K562 (cell line): ENCODE measurements around the gene TIGAR. TPM values are rescaled to one million over a fixed set of nuclear protein-coding genes. Genes with fewer than 3 reads are reported as not detected.

Source experiments
- ATF1 ChIP-seq, 2 experiments: fragments of 450-650 bp in 1 of 2; IDR thresholded peaks; 2 replicates each; pipeline ENCODE4 v1.6.1; 2016; ENCODE audit warnings: missing compliant biosample characterization in 1 of 2, missing genetic modification characterization in 1 of 2
- BCL6 ChIP-seq: fragments of 250-450 bp; sonication (Bioruptor Pico); IDR thresholded peaks from 2 replicates; pipeline ENCODE4 v1.4.0; 2020
- CHD2 ChIP-seq: IDR thresholded peaks from 2 replicates; pipeline ENCODE4 v1.6.1; 2011; ENCODE audit warnings: low read depth, low read length
- DMBX1 ChIP-seq: fragments of 250-450 bp; sonication (Bioruptor Pico); IDR thresholded peaks from 2 replicates; pipeline ENCODE4 v1.8.0; 2022; ENCODE audit warnings: inconsistent platforms, mild to moderate bottlenecking, moderate library complexity, borderline replicate concordance
- FUS ChIP-seq: fragments of 200-400 bp; formaldehyde crosslinking; optimal IDR thresholded peaks from 2 replicates; pipeline ENCODE3; 2017; ENCODE audit warnings: low read depth, low read length
- HDAC3 ChIP-seq: fragments of 450-650 bp; IDR thresholded peaks from 2 replicates; pipeline ENCODE4 v1.6.1; 2018; ENCODE audit warnings: borderline replicate concordance, mild to moderate bottlenecking, moderate library complexity; ENCODE audit not compliant: partially characterized antibody
- HMG20A ChIP-seq: fragments of 450-650 bp; formaldehyde crosslinking; conservative IDR thresholded peaks from 2 replicates; pipeline ENCODE4 v1.4.0; 2020; ENCODE audit warnings: mild to moderate bottlenecking, mixed read lengths
- NBN ChIP-seq: fragments of 450-650 bp; IDR thresholded peaks from 2 replicates; pipeline ENCODE4 v1.6.1; 2016; ENCODE audit warnings: low read depth, mild to moderate bottlenecking
- NCOR1 ChIP-seq: fragments of 450-650 bp; IDR thresholded peaks from 2 replicates; pipeline ENCODE4 v1.6.1; 2016; ENCODE audit warnings: mild to moderate bottlenecking, moderate library complexity
- PHF20 ChIP-seq: fragments of 450-650 bp; IDR thresholded peaks from 2 replicates; pipeline ENCODE4 v1.6.1; 2018; ENCODE audit not compliant: partially characterized antibody
- POLR2AphosphoS5 ChIP-seq: IDR thresholded peaks from 2 replicates; pipeline ENCODE4 v1.6.1; 2011; ENCODE audit warnings: mild to moderate bottlenecking, low read depth, low read length, moderate library complexity; ENCODE audit not compliant: control insufficient read depth, insufficient read depth
- SIRT6 ChIP-seq: IDR thresholded peaks from one replicate; pipeline ENCODE4 v1.6.1; 2012; ENCODE audit warnings: low read depth, mild to moderate bottlenecking, control low read depth, inconsistent platforms, low read length, moderate library complexity
- SOX6 ChIP-seq: fragments of 450-650 bp; IDR thresholded peaks from 2 replicates; pipeline ENCODE4 v1.6.1; 2014; ENCODE audit warnings: mild to moderate bottlenecking
- TEAD2 ChIP-seq: fragments of 450-650 bp; IDR thresholded peaks from 2 replicates; pipeline ENCODE4 v1.6.1; 2016; ENCODE audit warnings: missing genetic modification characterization, control low read depth, missing compliant biosample characterization
- ZNF644 ChIP-seq: fragments of 200-800 bp; sonication (Bioruptor generic); IDR thresholded peaks from 2 replicates; pipeline ENCODE4 v1.6.1; 2016; ENCODE audit warnings: low read depth, missing genetic modification characterization, missing compliant biosample characterization
- polyA plus RNA-seq, 8 experiments: library from polyadenylated mRNA; depleted of rRNA in 4 of 8; stranded (reverse) in 5 of 8; unstranded in 3 of 8; fragments of >200 nt; fragmentation: Nextera tagmentation in 2 of 8; fragmentation: Illumina TruSeq in 1 of 8; extraction: Ambion mirVana in 2 of 8; extraction: Trizol in 1 of 8; gene quantifications; 2 replicates each; pipeline versions ENCODE4 v1.2.1 to v1.2.3, GENCODE V29; 2011 to 2014; ENCODE audit warnings: inconsistent platforms in 1 of 8, missing spikeins in 1 of 8
- total RNA-seq, 7 experiments: library from RNA; depleted of rRNA in 6 of 7; stranded (reverse); fragments of >200 nt in 6 of 7; fragmentation: Illumina TruSeq in 2 of 7; extraction: Trizol in 2 of 7; gene quantifications; 2 replicates each; pipeline versions ENCODE4 v1.2.1 to v1.2.3, GENCODE V29; 2011 to 2021; ENCODE audit warnings: low replicate concordance in 1 of 7
- TF ChIP-seq, protein P1 (sequence below), 2 experiments: fragments of 450-650 bp in 1 of 2; sonication (generic) in 1 of 2; formaldehyde crosslinking in 1 of 2; IDR thresholded peaks; 2 replicates each; pipeline versions ENCODE4 v1.7.1 to v1.9.0; 2016 to 2022; ENCODE audit warnings: inconsistent platforms in 1 of 2, mild to moderate bottlenecking in 1 of 2, missing genetic modification reagents in 1 of 2
- TF ChIP-seq, protein P2 (sequence below), 2 experiments: fragments of 450-650 bp in 1 of 2; sonication (generic) in 1 of 2; formaldehyde crosslinking in 1 of 2; IDR thresholded peaks in 1 of 2; conservative IDR thresholded peaks in 1 of 2; 2 replicates each; pipeline versions ENCODE4 v1.6.1 to v1.8.1; 2016 to 2023; ENCODE audit warnings: mild to moderate bottlenecking in 2 of 2, moderate library complexity in 2 of 2, inconsistent platforms in 1 of 2, missing genetic modification reagents in 1 of 2

The TIGAR gene
- total and polyA plus RNA-seq, 9 of the 15 experiments (the other 6 are each of a cell fraction or from before 2014, with no cell fraction given) = 0.11 to 1.0 (median 0.53) TPM; not detected in 2

DNA sequence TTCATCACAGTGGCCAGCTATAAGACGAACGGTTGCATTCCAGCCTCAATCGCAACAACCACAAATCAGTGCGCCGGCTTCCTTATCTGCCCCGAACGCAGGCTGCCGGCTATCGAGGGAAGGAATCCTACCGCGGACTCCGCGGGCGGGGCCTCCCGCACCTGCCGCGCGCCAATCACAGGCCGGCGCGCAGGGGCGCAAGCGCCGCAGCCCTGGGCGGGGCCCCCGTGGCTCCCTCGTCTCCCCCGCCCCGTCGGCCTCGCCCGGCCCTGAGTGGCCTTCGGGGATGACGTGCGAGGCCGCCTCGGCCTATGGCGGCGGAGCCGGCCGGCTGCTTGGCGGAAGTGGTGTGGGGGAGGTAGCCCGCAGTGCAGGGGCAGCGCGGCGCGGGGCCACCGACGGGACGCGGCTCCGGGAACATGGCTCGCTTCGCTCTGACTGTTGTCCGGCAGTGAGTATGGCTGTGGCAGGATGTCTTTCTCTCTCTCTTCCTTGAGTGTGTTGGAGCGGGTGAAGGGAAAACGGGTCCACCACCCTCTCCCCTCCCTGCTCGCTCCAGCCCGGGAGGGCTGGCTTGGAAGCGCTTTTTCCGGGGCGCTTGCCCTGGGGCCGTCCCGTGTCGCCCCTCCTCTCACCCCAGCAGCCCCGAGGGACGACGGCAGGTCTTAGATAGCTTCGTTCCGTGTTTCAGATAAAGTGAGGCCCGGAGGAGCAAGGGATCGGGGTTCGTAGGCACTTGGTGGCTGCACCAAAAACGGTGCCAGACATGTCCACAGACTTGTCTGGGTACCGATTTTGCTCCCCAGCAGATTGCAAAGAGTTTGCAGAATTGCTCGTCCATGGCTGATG is at the start of gene TIGAR (continued):
- TF ChIP-seq CHD2 (peak; percentile 25; the same call in 1 of the 2 replicates), FUS (peak; percentile 26), NCOR1 (peak; percentile 56; the same call in 1 of the 2 replicates), HDAC3 (no peak), ZNF644 (tag) (0 out of 2 replicates have a peak, but pooled peaks have one; percentile 33), BCL6 (CRISPR knock-in tag) (peak; percentile 77; the same call in 1 of the 2 replicates), HMG20A (peak; percentile 97), POLR2AphosphoS5 (0 out of 2 replicates have a peak, but pooled peaks have one; percentile 17), TEAD2 (peak; percentile 90), PHF20 (no peak), ATF1 (CRISPR knock-in tag; IDR thresholded peaks at IDR 0.05) (no peak), ATF1 (tag; IDR thresholded peaks at IDR 0.05) (peak; percentile 90), DMBX1 (CRISPR knock-in tag) (peak; percentile 75), SIRT6 (no peak), SOX6 (peak; percentile 25; the same call in 1 of the 2 replicates), NBN (no peak)
- TF ChIP-seq, protein P1, sequence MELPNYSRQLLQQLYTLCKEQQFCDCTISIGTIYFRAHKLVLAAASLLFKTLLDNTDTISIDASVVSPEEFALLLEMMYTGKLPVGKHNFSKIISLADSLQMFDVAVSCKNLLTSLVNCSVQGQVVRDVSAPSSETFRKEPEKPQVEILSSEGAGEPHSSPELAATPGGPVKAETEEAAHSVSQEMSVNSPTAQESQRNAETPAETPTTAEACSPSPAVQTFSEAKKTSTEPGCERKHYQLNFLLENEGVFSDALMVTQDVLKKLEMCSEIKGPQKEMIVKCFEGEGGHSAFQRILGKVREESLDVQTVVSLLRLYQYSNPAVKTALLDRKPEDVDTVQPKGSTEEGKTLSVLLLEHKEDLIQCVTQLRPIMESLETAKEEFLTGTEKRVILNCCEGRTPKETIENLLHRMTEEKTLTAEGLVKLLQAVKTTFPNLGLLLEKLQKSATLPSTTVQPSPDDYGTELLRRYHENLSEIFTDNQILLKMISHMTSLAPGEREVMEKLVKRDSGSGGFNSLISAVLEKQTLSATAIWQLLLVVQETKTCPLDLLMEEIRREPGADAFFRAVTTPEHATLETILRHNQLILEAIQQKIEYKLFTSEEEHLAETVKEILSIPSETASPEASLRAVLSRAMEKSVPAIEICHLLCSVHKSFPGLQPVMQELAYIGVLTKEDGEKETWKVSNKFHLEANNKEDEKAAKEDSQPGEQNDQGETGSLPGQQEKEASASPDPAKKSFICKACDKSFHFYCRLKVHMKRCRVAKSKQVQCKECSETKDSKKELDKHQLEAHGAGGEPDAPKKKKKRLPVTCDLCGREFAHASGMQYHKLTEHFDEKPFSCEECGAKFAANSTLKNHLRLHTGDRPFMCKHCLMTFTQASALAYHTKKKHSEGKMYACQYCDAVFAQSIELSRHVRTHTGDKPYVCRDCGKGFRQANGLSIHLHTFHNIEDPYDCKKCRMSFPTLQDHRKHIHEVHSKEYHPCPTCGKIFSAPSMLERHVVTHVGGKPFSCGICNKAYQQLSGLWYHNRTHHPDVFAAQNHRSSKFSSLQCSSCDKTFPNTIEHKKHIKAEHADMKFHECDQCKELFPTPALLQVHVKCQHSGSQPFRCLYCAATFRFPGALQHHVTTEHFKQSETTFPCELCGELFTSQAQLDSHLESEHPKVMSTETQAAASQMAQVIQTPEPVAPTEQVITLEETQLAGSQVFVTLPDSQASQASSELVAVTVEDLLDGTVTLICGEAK (IDR thresholded peaks at IDR 0.05) = peak; percentile 60; the same call in 1 of the 2 replicates
- TF ChIP-seq, protein P1 (CRISPR knock-in tag; IDR thresholded peaks at IDR 0.05) = no peak
- TF ChIP-seq, protein P2, sequence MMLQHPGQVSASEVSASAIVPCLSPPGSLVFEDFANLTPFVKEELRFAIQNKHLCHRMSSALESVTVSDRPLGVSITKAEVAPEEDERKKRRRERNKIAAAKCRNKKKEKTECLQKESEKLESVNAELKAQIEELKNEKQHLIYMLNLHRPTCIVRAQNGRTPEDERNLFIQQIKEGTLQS (IDR thresholded peaks at IDR 0.05) = peak; percentile 30; the same call in 1 of the 2 replicates
- TF ChIP-seq, protein P2 (CRISPR knock-in tag; conservative IDR thresholded peaks at IDR 0.05) = no peak
